WTC11 (cell line): Measurements from ENCODE around the gene SIX2. TPM values are rescaled to one million over a fixed set of nuclear protein-coding genes. Genes with fewer than 3 reads are reported as not detected.

Experiments used
- ATAC-seq: fragments of 200-7000 bp; cut with Tn5 transposase; 2 replicates; pipeline ENCODE4 v1.10.0; 2021; ENCODE audit warnings: mild to moderate bottlenecking, moderate library complexity
- CTCF ChIA-PET: fragments of 300-600 bp; sonication (Branson Sonifier 250); formaldehyde crosslinking; loops from one replicate; lab custom pipeline; 2021; ENCODE audit warnings: antibody characterized with exemption; lab: Charles Lee
- POLR2A ChIA-PET: fragments of 350-600 bp; sonication (Branson Sonifier 250); formaldehyde crosslinking; loops from one replicate; lab custom pipeline; 2021; ENCODE audit warnings: antibody characterized with exemption; lab: Charles Lee
- DNase-seq: peaks from one replicate; pipeline ENCODE4 v3.0.0; 2021; ENCODE audit warnings: low spot score
- H3K27ac Mint-ChIP-seq: 2 replicates; pipeline ENCODE4 v1.8.0; 2021; ENCODE audit warnings: mixed read lengths
- H3K27me3 Mint-ChIP-seq: 2 replicates; pipeline ENCODE4 v1.8.0; 2021; ENCODE audit warnings: low read depth, mild to moderate bottlenecking, moderate library complexity, mixed read lengths
- H3K36me3 Mint-ChIP-seq: 2 replicates; pipeline ENCODE4 v1.8.0; 2021; ENCODE audit warnings: mixed read lengths
- H3K4me1 Mint-ChIP-seq: 2 replicates; pipeline ENCODE4 v1.8.0; 2022; ENCODE audit warnings: mixed read lengths
- H3K4me3 Mint-ChIP-seq: 2 replicates; pipeline ENCODE4 v1.8.0; 2021; ENCODE audit warnings: mild to moderate bottlenecking, moderate library complexity, mixed read lengths
- H3K9me3 Mint-ChIP-seq: 2 replicates; pipeline ENCODE4 v1.8.0; 2021; ENCODE audit warnings: mixed read lengths
- ATF1 ChIP-seq: sonication (generic); formaldehyde crosslinking; IDR thresholded peaks from 2 replicates; pipeline ENCODE4 v1.8.1; 2023; ENCODE audit warnings: mild to moderate bottlenecking, moderate library complexity, missing genetic modification reagents
- ATF2 ChIP-seq: sonication (generic); formaldehyde crosslinking; IDR thresholded peaks from 2 replicates; pipeline ENCODE4 v1.8.1; 2022; ENCODE audit warnings: low read depth, missing genetic modification reagents, borderline replicate concordance
- CREM ChIP-seq: sonication (generic); formaldehyde crosslinking; IDR thresholded peaks from 2 replicates; pipeline ENCODE4 v1.8.1; 2022; ENCODE audit warnings: mild to moderate bottlenecking, missing genetic modification reagents, moderate library complexity
- ELF4 ChIP-seq: sonication (generic); formaldehyde crosslinking; IDR thresholded peaks from 2 replicates; pipeline ENCODE4 v1.8.1; 2022; ENCODE audit warnings: low read depth, mild to moderate bottlenecking, moderate library complexity, missing genetic modification reagents
- ESRRA ChIP-seq: sonication (generic); formaldehyde crosslinking; IDR thresholded peaks from 2 replicates; pipeline ENCODE4 v1.8.1; 2022; ENCODE audit warnings: mild to moderate bottlenecking, missing genetic modification reagents, borderline replicate concordance
- FOXP4 ChIP-seq: sonication (generic); formaldehyde crosslinking; IDR thresholded peaks from 2 replicates; pipeline ENCODE4 v1.8.0; 2022; ENCODE audit warnings: mild to moderate bottlenecking, missing genetic modification reagents
- JUN ChIP-seq: sonication (generic); formaldehyde crosslinking; IDR thresholded peaks from 2 replicates; pipeline ENCODE4 v1.8.0; 2023; ENCODE audit warnings: mild to moderate bottlenecking, missing genetic modification reagents
- NFYB ChIP-seq: sonication (generic); formaldehyde crosslinking; conservative IDR thresholded peaks from 2 replicates; pipeline ENCODE4 v1.8.0; 2022; ENCODE audit warnings: low read depth, missing genetic modification reagents
- NR1H2 ChIP-seq: sonication (generic); formaldehyde crosslinking; IDR thresholded peaks from 2 replicates; pipeline ENCODE4 v1.9.0; 2021; ENCODE audit warnings: mild to moderate bottlenecking, moderate library complexity, missing genetic modification reagents
- SMAD3 ChIP-seq: sonication (generic); formaldehyde crosslinking; IDR thresholded peaks from 2 replicates; pipeline ENCODE4 v1.8.0; 2022; ENCODE audit warnings: missing genetic modification reagents, mild to moderate bottlenecking, borderline replicate concordance
- TEAD1 ChIP-seq: sonication (generic); formaldehyde crosslinking; IDR thresholded peaks from 2 replicates; pipeline ENCODE4 v1.8.0; 2022; ENCODE audit warnings: mild to moderate bottlenecking, missing genetic modification reagents
- total RNA-seq: library from RNA; stranded (reverse); gene quantifications from 3 replicates; pipeline ENCODE4 v1.2.3, GENCODE V29; 2021
- TF ChIP-seq, protein P1 (sequence below): sonication (generic); formaldehyde crosslinking; conservative IDR thresholded peaks from 2 replicates; pipeline ENCODE4 v1.8.1; 2023; ENCODE audit warnings: mild to moderate bottlenecking, low read depth, missing genetic modification reagents, moderate library complexity
- TF ChIP-seq, protein P2 (sequence below): sonication (generic); formaldehyde crosslinking; IDR thresholded peaks from 2 replicates; pipeline ENCODE4 v1.8.0; 2022; ENCODE audit warnings: missing genetic modification reagents
- TF ChIP-seq, protein P3 (sequence below): sonication (generic); formaldehyde crosslinking; IDR thresholded peaks from 2 replicates; pipeline ENCODE4 v1.8.1; 2023; ENCODE audit warnings: mild to moderate bottlenecking, missing genetic modification reagents, moderate library complexity
- TF ChIP-seq, protein P4 (sequence below): sonication (generic); formaldehyde crosslinking; IDR thresholded peaks from 2 replicates; pipeline ENCODE4 v1.8.1; 2023; ENCODE audit warnings: mild to moderate bottlenecking, moderate library complexity, missing genetic modification reagents
- TF ChIP-seq, protein P5 (sequence below): fragments of 250-450 bp; sonication (Bioruptor Pico); IDR thresholded peaks from 2 replicates; pipeline ENCODE4 v1.9.0; 2021; ENCODE audit warnings: mild to moderate bottlenecking, borderline replicate concordance

SIX2 gene
- total RNA-seq, 1 experiment from 2014 or later: 1.7 TPM

DNA sequence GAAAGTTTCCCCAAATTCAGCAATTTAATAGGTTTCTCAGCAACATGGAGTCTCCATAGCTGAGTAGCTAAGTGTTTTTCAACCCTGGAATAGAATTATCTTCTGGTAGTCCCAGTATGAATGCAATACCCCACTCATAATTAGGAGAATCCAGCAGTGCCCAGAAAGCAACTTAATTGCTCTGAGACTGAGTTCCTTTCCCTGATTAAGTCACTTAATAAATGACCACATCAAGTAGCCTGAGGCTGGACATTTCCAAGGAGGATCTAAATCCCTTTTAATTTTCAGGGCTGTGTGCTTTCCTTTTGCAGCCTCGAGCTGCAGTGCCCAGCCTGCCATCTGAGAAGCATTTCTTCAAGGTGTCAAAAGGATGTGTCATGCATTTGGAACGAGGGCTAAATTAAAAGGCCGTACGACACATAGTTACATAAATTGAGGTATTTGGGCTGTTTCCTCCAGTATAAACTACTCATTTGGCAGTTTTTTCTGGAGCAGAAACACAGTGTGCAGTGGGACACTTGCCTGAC lies 17.7 kb upstream of the SIX2 start:
- DNase-seq: no peak
- ATAC-seq: no peak
- Mint-ChIP-seq H3K9me3 (no peaks in the 10 kb centered on the region), H3K36me3 (no peaks in the 10 kb centered on the region), H3K4me1 (0 out of 2 replicates have a peak, but pooled peaks cover 4% of the 10 kb centered on the region), H3K4me3 (no peak overlapping the region), H3K27me3 (no peaks in the 10 kb centered on the region; the same call in 1 of the 2 replicates), H3K27ac (no peak overlapping the region)
- ChIA-PET CTCF (interaction anchor here (5.1 kb wide), 1 partner anchor 13 kb away, joined by 27 read pairs; no protein-coding TSS in a partner anchor), POLR2A (no interaction called here)
- no peak for TF ChIP-seq JUN (CRISPR knock-in tag)
- TF ChIP-seq ELF4 (CRISPR knock-in tag): no peak
- TF ChIP-seq, protein P1, sequence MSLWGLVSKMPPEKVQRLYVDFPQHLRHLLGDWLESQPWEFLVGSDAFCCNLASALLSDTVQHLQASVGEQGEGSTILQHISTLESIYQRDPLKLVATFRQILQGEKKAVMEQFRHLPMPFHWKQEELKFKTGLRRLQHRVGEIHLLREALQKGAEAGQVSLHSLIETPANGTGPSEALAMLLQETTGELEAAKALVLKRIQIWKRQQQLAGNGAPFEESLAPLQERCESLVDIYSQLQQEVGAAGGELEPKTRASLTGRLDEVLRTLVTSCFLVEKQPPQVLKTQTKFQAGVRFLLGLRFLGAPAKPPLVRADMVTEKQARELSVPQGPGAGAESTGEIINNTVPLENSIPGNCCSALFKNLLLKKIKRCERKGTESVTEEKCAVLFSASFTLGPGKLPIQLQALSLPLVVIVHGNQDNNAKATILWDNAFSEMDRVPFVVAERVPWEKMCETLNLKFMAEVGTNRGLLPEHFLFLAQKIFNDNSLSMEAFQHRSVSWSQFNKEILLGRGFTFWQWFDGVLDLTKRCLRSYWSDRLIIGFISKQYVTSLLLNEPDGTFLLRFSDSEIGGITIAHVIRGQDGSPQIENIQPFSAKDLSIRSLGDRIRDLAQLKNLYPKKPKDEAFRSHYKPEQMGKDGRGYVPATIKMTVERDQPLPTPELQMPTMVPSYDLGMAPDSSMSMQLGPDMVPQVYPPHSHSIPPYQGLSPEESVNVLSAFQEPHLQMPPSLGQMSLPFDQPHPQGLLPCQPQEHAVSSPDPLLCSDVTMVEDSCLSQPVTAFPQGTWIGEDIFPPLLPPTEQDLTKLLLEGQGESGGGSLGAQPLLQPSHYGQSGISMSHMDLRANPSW (CRISPR knock-in tag): no peak
- TF ChIP-seq ESRRA (CRISPR knock-in tag): no peak
- TF ChIP-seq, protein P2, sequence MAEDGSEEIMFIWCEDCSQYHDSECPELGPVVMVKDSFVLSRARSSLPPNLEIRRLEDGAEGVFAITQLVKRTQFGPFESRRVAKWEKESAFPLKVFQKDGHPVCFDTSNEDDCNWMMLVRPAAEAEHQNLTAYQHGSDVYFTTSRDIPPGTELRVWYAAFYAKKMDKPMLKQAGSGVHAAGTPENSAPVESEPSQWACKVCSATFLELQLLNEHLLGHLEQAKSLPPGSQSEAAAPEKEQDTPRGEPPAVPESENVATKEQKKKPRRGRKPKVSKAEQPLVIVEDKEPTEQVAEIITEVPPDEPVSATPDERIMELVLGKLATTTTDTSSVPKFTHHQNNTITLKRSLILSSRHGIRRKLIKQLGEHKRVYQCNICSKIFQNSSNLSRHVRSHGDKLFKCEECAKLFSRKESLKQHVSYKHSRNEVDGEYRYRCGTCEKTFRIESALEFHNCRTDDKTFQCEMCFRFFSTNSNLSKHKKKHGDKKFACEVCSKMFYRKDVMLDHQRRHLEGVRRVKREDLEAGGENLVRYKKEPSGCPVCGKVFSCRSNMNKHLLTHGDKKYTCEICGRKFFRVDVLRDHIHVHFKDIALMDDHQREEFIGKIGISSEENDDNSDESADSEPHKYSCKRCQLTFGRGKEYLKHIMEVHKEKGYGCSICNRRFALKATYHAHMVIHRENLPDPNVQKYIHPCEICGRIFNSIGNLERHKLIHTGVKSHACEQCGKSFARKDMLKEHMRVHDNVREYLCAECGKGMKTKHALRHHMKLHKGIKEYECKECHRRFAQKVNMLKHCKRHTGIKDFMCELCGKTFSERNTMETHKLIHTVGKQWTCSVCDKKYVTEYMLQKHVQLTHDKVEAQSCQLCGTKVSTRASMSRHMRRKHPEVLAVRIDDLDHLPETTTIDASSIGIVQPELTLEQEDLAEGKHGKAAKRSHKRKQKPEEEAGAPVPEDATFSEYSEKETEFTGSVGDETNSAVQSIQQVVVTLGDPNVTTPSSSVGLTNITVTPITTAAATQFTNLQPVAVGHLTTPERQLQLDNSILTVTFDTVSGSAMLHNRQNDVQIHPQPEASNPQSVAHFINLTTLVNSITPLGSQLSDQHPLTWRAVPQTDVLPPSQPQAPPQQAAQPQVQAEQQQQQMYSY (CRISPR knock-in tag): no peak
- no peak for TF ChIP-seq NR1H2 (CRISPR knock-in tag)
- TF ChIP-seq, protein P3, sequence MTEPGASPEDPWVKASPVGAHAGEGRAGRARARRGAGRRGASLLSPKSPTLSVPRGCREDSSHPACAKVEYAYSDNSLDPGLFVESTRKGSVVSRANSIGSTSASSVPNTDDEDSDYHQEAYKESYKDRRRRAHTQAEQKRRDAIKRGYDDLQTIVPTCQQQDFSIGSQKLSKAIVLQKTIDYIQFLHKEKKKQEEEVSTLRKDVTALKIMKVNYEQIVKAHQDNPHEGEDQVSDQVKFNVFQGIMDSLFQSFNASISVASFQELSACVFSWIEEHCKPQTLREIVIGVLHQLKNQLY (CRISPR knock-in tag): no peak
- TF ChIP-seq ATF2 (CRISPR knock-in tag): no peak
- TF ChIP-seq CREM (CRISPR knock-in tag): no peak
- no peak for TF ChIP-seq SMAD3 (CRISPR knock-in tag)
- no peak for TF ChIP-seq NFYB (CRISPR knock-in tag)
- no peak for TF ChIP-seq TEAD1 (CRISPR knock-in tag)
- TF ChIP-seq FOXP4 (CRISPR knock-in tag): no peak
- TF ChIP-seq, protein P4, sequence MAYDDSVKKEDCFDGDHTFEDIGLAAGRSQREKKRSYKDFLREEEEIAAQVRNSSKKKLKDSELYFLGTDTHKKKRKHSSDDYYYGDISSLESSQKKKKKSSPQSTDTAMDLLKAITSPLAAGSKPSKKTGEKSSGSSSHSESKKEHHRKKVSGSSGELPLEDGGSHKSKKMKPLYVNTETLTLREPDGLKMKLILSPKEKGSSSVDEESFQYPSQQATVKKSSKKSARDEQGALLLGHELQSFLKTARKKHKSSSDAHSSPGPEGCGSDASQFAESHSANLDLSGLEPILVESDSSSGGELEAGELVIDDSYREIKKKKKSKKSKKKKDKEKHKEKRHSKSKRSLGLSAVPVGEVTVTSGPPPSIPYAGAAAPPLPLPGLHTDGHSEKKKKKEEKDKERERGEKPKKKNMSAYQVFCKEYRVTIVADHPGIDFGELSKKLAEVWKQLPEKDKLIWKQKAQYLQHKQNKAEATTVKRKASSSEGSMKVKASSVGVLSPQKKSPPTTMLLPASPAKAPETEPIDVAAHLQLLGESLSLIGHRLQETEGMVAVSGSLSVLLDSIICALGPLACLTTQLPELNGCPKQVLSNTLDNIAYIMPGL: no peak
- no peak for TF ChIP-seq ATF1 (CRISPR knock-in tag)
- TF ChIP-seq, protein P5, sequence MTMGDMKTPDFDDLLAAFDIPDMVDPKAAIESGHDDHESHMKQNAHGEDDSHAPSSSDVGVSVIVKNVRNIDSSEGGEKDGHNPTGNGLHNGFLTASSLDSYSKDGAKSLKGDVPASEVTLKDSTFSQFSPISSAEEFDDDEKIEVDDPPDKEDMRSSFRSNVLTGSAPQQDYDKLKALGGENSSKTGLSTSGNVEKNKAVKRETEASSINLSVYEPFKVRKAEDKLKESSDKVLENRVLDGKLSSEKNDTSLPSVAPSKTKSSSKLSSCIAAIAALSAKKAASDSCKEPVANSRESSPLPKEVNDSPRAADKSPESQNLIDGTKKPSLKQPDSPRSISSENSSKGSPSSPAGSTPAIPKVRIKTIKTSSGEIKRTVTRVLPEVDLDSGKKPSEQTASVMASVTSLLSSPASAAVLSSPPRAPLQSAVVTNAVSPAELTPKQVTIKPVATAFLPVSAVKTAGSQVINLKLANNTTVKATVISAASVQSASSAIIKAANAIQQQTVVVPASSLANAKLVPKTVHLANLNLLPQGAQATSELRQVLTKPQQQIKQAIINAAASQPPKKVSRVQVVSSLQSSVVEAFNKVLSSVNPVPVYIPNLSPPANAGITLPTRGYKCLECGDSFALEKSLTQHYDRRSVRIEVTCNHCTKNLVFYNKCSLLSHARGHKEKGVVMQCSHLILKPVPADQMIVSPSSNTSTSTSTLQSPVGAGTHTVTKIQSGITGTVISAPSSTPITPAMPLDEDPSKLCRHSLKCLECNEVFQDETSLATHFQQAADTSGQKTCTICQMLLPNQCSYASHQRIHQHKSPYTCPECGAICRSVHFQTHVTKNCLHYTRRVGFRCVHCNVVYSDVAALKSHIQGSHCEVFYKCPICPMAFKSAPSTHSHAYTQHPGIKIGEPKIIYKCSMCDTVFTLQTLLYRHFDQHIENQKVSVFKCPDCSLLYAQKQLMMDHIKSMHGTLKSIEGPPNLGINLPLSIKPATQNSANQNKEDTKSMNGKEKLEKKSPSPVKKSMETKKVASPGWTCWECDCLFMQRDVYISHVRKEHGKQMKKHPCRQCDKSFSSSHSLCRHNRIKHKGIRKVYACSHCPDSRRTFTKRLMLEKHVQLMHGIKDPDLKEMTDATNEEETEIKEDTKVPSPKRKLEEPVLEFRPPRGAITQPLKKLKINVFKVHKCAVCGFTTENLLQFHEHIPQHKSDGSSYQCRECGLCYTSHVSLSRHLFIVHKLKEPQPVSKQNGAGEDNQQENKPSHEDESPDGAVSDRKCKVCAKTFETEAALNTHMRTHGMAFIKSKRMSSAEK (CRISPR knock-in tag): no peak
